Measurements from ENCODE around the gene XBP1. TPM values are rescaled to one million over a fixed set of nuclear protein-coding genes. Genes with fewer than 3 reads are reported as not detected.
"Not testable (repeated sequence)": the region's sequence is repeated elsewhere in the genome, so short reads cannot be mapped to it uniquely, and the experiment has no call there.

Gene XBP1
- total and polyA plus RNA-seq, 3 donors from 2014 or later = 48.2 to 63.3 (median 52.5) TPM

- no peak overlapping the region for H3K27ac ChIP-seq
- no peaks in the 10 kb centered on the region for H3K27me3 ChIP-seq
- H3K36me3 ChIP-seq (ENCODE audit: low read depth, missing control alignments) = no peaks in the 10 kb centered on the region
- no peak for DNase-seq
- no peaks in the 10 kb centered on the region for H3K9me3 ChIP-seq
- no peak overlapping the region for H3K4me3 ChIP-seq
- peaks cover 23% of the 10 kb centered on the region for H3K4me1 ChIP-seq
- intact Hi-C loops (cut with DNase I; ENCODE audit: low total_unique reads) = no loop called here
- TF ChIP-seq, protein P1, sequence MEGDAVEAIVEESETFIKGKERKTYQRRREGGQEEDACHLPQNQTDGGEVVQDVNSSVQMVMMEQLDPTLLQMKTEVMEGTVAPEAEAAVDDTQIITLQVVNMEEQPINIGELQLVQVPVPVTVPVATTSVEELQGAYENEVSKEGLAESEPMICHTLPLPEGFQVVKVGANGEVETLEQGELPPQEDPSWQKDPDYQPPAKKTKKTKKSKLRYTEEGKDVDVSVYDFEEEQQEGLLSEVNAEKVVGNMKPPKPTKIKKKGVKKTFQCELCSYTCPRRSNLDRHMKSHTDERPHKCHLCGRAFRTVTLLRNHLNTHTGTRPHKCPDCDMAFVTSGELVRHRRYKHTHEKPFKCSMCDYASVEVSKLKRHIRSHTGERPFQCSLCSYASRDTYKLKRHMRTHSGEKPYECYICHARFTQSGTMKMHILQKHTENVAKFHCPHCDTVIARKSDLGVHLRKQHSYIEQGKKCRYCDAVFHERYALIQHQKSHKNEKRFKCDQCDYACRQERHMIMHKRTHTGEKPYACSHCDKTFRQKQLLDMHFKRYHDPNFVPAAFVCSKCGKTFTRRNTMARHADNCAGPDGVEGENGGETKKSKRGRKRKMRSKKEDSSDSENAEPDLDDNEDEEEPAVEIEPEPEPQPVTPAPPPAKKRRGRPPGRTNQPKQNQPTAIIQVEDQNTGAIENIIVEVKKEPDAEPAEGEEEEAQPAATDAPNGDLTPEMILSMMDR (IDR thresholded peaks at IDR 0.05) = no peak
- TF ChIP-seq POLR2A (IDR thresholded peaks at IDR 0.05) = no peak
These were observed 8.5 kb upstream of the XBP1 start for GRCh38 chr22:28808716-28809355.

- H3K4me1 ChIP-seq; H3K27ac ChIP-seq; H3K27me3 ChIP-seq; intact Hi-C loops (cut with DNase I; ENCODE audit: low total_unique reads); H3K4me3 ChIP-seq; H3K36me3 ChIP-seq (ENCODE audit: low read depth, missing control alignments); DNase-seq; H3K9me3 ChIP-seq: not testable (repeated sequence)
- WGBS, 2 donors = 78 to 86% methylated on average over 5 of the region's 5 CpGs
These were observed 5.1 kb upstream of the XBP1 start for GRCh38 chr22:28805426-28805825.

- 55 to 66% methylated on average over 7 of the region's 7 CpGs for WGBS, 2 donors
- H3K4me3 ChIP-seq = no peak overlapping the region
- DNase-seq = no peak
These were observed 2.3 kb upstream of the XBP1 start for GRCh38 chr22:28802595-28803123.

DNA sequence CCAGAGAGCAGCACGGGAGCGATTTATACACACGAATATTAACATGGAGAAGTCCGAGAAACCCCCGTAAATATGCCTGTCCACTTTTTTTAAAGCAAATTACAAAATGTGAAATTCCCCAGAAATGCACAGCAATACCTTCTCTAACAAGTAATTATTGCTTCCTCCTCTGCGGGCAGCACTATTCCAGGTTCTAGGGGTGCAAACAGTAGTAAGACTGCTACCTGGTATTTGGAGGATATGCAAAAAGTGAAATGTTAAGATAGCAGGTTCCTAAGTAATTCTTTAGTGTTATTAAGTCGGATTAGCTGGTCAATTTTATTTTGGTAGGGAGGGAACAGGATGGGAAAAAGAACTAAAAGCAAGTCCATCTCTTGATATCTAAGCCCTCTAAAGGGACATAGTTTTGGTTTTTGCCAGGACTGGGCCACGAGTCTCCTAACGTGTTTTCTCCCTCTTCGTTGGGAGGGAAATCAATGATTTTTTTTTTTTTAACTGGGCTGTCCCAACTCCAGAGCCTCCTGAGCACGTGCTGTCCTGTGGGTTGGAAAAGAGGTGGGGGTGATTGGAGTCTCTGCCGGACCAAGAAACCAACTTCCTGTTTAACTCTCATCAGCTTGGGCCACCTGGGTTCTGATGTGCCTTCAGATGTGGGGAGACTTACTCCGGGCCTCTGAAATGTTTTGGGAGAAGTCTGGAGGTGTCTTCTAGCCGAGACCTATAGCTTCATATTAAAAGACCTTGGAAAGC is 1.7 kb upstream of the XBP1 start:
- Histone ChIP-seq H3K9me3 (no peaks in the 10 kb centered on the region), H3K36me3 (ENCODE audit: low read depth, missing control alignments) (no peaks in the 10 kb centered on the region), H3K27me3 (no peaks in the 10 kb centered on the region), H3K4me3 (no peak overlapping the region), H3K27ac (peak overlapping the region in 1 of 2 donors; percentile 99), H3K4me1 (peaks cover 10% of the 10 kb centered on the region)
- 32 to 44% methylated on average over 14 of the region's 14 CpGs for WGBS, 2 donors
- TF ChIP-seq, protein P1 (IDR thresholded peaks at IDR 0.05) = no peak
- no peak for TF ChIP-seq POLR2A (IDR thresholded peaks at IDR 0.05)
- DNase-seq = peak; percentile 32
- intact Hi-C loops (cut with DNase I; ENCODE audit: low total_unique reads) = no loop called here

More at GRCh38 chr22:28802595-28803123, 2.3 kb upstream of the XBP1 start:
- Histone ChIP-seq H3K4me1 (peaks cover 10% of the 10 kb centered on the region), H3K9me3 (no peaks in the 10 kb centered on the region), H3K36me3 (ENCODE audit: low read depth, missing control alignments) (no peaks in the 10 kb centered on the region), H3K27me3 (no peaks in the 10 kb centered on the region), H3K27ac (peak overlapping the region in 1 of 2 donors; percentile 99)
- TF ChIP-seq, protein P1 (IDR thresholded peaks at IDR 0.05) = no peak
- TF ChIP-seq POLR2A (IDR thresholded peaks at IDR 0.05) = no peak
- intact Hi-C loops (cut with DNase I; ENCODE audit: low total_unique reads) = no loop called here

DNA sequence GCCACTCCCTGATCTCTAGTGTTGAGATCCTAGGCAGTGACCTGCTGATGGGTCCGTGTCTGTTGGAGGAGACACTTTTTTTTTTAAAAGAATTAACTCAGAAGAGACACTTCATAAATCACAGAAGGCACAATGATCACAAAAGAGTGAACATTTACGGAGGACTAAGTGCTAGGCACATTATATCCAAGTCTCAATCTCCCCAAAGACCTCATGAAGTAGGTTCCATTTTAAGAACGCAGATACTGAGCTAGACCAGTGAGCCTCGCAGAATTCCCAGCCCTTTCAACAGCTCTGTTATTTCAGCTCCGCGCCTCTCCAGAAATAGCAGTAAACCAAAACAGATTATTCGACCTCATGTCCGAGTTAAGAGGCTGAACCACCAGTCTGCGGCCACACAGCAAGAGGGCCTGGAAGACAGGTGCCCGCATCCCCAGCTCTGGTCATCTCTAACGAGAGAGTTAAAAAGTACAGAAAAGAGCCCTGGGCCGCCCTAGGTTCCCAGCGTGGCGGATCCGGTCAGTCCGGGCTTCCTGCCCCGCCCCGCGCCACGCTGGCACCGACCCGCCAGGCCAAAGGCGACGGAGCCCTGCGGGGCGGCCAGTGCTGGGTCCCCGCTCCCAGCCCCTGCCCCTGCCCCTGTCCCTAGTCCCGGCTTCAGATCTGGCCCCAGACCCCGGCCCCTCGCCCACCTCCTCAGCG is 612 bp downstream of the XBP1 start:
- Histone ChIP-seq H3K4me3 (peak overlapping the region; percentile 82 to 100), H3K9me3 (no peaks in the 10 kb centered on the region), H3K36me3 (ENCODE audit: low read depth, missing control alignments) (no peaks in the 10 kb centered on the region), H3K27me3 (no peaks in the 10 kb centered on the region), H3K27ac (peak overlapping the region; percentile 93 to 99), H3K4me1 (peaks cover 10% of the 10 kb centered on the region)
- intact Hi-C loops (cut with DNase I; ENCODE audit: low total_unique reads) = no loop called here
- WGBS, 2 donors = 0 to 1% methylated on average over 10 to 30 of the region's 31 CpGs
- DNase-seq = peak; percentile 63
- TF ChIP-seq, protein P1 (IDR thresholded peaks at IDR 0.05) = no peak
- TF ChIP-seq POLR2A (IDR thresholded peaks at IDR 0.05) = no peak

Data from testis (tissue), 3 donors.